HEK293 (cell line): ENCODE measurements around the gene JMJD4.
A peak's percentile ranks its signal among the peaks of the same experiment; 100 is the strongest.

Source experiments
- BCL11B ChIP-seq: fragments of 450-650 bp; formaldehyde crosslinking; IDR thresholded peaks from 2 replicates; pipeline ENCODE4 v1.5.1; 2016; ENCODE audit warnings: low read depth, missing biosample characterization, missing genetic modification characterization
- EGR2 ChIP-seq: fragments of 450-650 bp; formaldehyde crosslinking; IDR thresholded peaks from 2 replicates; pipeline ENCODE4 v1.5.1; 2016; ENCODE audit warnings: low read depth, missing biosample characterization, missing genetic modification characterization
- KLF8 ChIP-seq: fragments of 450-650 bp; formaldehyde crosslinking; IDR thresholded peaks from 2 replicates; pipeline ENCODE4 v1.5.1; 2016; ENCODE audit warnings: missing biosample characterization, missing genetic modification characterization
- OVOL3 ChIP-seq: fragments of 450-650 bp; formaldehyde crosslinking; IDR thresholded peaks from 2 replicates; pipeline ENCODE4 v1.5.1; 2016; ENCODE audit warnings: missing biosample characterization, missing genetic modification characterization
- PBX3 ChIP-seq: sonication (generic); formaldehyde crosslinking; IDR thresholded peaks from 2 replicates; pipeline ENCODE4 v1.8.1; 2022; ENCODE audit warnings: mild to moderate bottlenecking, moderate library complexity, missing genetic modification reagents
- SALL2 ChIP-seq: fragments of 450-650 bp; formaldehyde crosslinking; IDR thresholded peaks from 2 replicates; pipeline ENCODE4 v1.5.0; 2017; ENCODE audit warnings: missing biosample characterization, mild to moderate bottlenecking, missing genetic modification characterization, borderline replicate concordance
- SCRT1 ChIP-seq: fragments of 450-650 bp; formaldehyde crosslinking; IDR thresholded peaks from 2 replicates; pipeline ENCODE4 v1.5.1; 2016; ENCODE audit warnings: missing biosample characterization, missing genetic modification characterization, borderline replicate concordance
- SP7 ChIP-seq: fragments of 450-650 bp; formaldehyde crosslinking; IDR thresholded peaks from 2 replicates; pipeline ENCODE4 v1.5.1; 2016; ENCODE audit warnings: missing biosample characterization, missing genetic modification characterization
- TCF7L2 ChIP-seq: IDR thresholded peaks from 2 replicates; pipeline ENCODE4 v1.6.1; 2011; ENCODE audit warnings: low read depth, mild to moderate bottlenecking, inconsistent platforms, low read length, moderate library complexity, borderline replicate concordance
- WT1 ChIP-seq: fragments of 450-650 bp; formaldehyde crosslinking; IDR thresholded peaks from 2 replicates; pipeline ENCODE4 v1.5.1; 2016; ENCODE audit warnings: missing biosample characterization, missing genetic modification characterization
- ZBTB7A ChIP-seq: fragments of 450-650 bp; formaldehyde crosslinking; IDR thresholded peaks from 2 replicates; pipeline ENCODE4 v1.5.1; 2016; ENCODE audit warnings: low read depth, missing biosample characterization, missing genetic modification characterization
- ZFHX2 ChIP-seq: fragments of 450-650 bp; formaldehyde crosslinking; conservative IDR thresholded peaks from 2 replicates; pipeline ENCODE4 v1.5.1; 2016; ENCODE audit warnings: missing biosample characterization, missing genetic modification characterization
- ZNF132 ChIP-seq: fragments of 450-650 bp; formaldehyde crosslinking; IDR thresholded peaks from 2 replicates; pipeline ENCODE4 v1.5.1; 2017; ENCODE audit warnings: missing biosample characterization, missing genetic modification characterization, borderline replicate concordance
- ZNF24 ChIP-seq: fragments of 450-650 bp; formaldehyde crosslinking; IDR thresholded peaks from 2 replicates; pipeline ENCODE4 v1.5.1; 2016; ENCODE audit warnings: missing biosample characterization, missing genetic modification characterization
- ZNF266 ChIP-seq: fragments of 450-650 bp; formaldehyde crosslinking; IDR thresholded peaks from 2 replicates; pipeline ENCODE4 v1.5.1; 2016; ENCODE audit warnings: missing biosample characterization, missing genetic modification characterization, low read depth
- ZNF302 ChIP-seq: fragments of 450-650 bp; formaldehyde crosslinking; IDR thresholded peaks from 2 replicates; pipeline ENCODE4 v1.5.1; 2016; ENCODE audit warnings: missing biosample characterization, missing genetic modification characterization, low read depth
- ZNF362 ChIP-seq: fragments of 450-650 bp; formaldehyde crosslinking; IDR thresholded peaks from 2 replicates; pipeline ENCODE4 v1.5.1; 2016; ENCODE audit warnings: missing biosample characterization, missing genetic modification characterization
- ZNF404 ChIP-seq: fragments of 450-650 bp; formaldehyde crosslinking; IDR thresholded peaks from 2 replicates; pipeline ENCODE4 v1.5.1; 2017; ENCODE audit warnings: missing biosample characterization, missing genetic modification characterization
- ZNF433 ChIP-seq: fragments of 450-650 bp; formaldehyde crosslinking; IDR thresholded peaks from 2 replicates; pipeline ENCODE4 v1.5.1; 2016; ENCODE audit warnings: missing biosample characterization, missing genetic modification characterization, low read depth
- ZNF521 ChIP-seq: fragments of 450-650 bp; formaldehyde crosslinking; IDR thresholded peaks from 2 replicates; pipeline ENCODE4 v1.5.1; 2017; ENCODE audit warnings: missing biosample characterization, mild to moderate bottlenecking, missing genetic modification characterization
- ZNF560 ChIP-seq: fragments of 450-650 bp; formaldehyde crosslinking; IDR thresholded peaks from 2 replicates; pipeline ENCODE4 v1.5.1; 2017; ENCODE audit warnings: missing biosample characterization, missing genetic modification characterization, borderline replicate concordance
- ZNF571 ChIP-seq: fragments of 450-650 bp; formaldehyde crosslinking; IDR thresholded peaks from 2 replicates; pipeline ENCODE4 v1.5.0; 2017; ENCODE audit warnings: missing biosample characterization, missing genetic modification characterization
- ZNF596 ChIP-seq: fragments of 450-650 bp; IDR thresholded peaks from 2 replicates; pipeline ENCODE4 v1.5.0; 2018; ENCODE audit warnings: missing biosample characterization, mild to moderate bottlenecking, missing genetic modification characterization, moderate library complexity
- ZNF600 ChIP-seq: fragments of 450-650 bp; formaldehyde crosslinking; IDR thresholded peaks from 2 replicates; pipeline ENCODE4 v1.5.1; 2016; ENCODE audit warnings: missing biosample characterization, missing genetic modification characterization
- ZNF623 ChIP-seq: fragments of 450-650 bp; formaldehyde crosslinking; IDR thresholded peaks from 2 replicates; pipeline ENCODE4 v1.5.1; 2016; ENCODE audit warnings: missing biosample characterization, missing genetic modification characterization
- ZNF701 ChIP-seq: fragments of 450-650 bp; formaldehyde crosslinking; IDR thresholded peaks from 2 replicates; pipeline ENCODE4 v1.5.1; 2016; ENCODE audit warnings: missing biosample characterization, missing genetic modification characterization
- ZNF704 ChIP-seq: fragments of 450-650 bp; formaldehyde crosslinking; IDR thresholded peaks from 2 replicates; pipeline ENCODE4 v1.5.1; 2016; ENCODE audit warnings: missing biosample characterization, missing genetic modification characterization
- ZNF830 ChIP-seq: fragments of 450-650 bp; IDR thresholded peaks from 2 replicates; pipeline ENCODE4 v1.5.0; 2018; ENCODE audit warnings: missing biosample characterization, missing genetic modification characterization, low read depth, mild to moderate bottlenecking, moderate library complexity
- TF ChIP-seq, protein P1 (sequence below): fragments of 450-650 bp; formaldehyde crosslinking; IDR thresholded peaks from 2 replicates; pipeline ENCODE4 v1.5.1; 2016; ENCODE audit warnings: missing biosample characterization, missing genetic modification characterization, borderline replicate concordance
- TF ChIP-seq, protein P2 (sequence below): fragments of 450-650 bp; formaldehyde crosslinking; IDR thresholded peaks from 2 replicates; pipeline ENCODE4 v1.5.1; 2016; ENCODE audit warnings: missing biosample characterization, missing genetic modification characterization

Gene JMJD4

GRCh38 chr1:227742738-227743715 lies 7.9 kb upstream of the JMJD4 start (continued):
- TF ChIP-seq ZNF704 (tag by site-specific recombination) (no peak), WT1 (tag by site-specific recombination) (no peak), ZNF600 (tag by site-specific recombination) (peak; percentile 89), ZNF830 (tag by site-specific recombination) (no peak), ZNF362 (tag by site-specific recombination) (no peak), EGR2 (tag by site-specific recombination) (peak; percentile 51; the same call in 1 of the 2 replicates), ZNF302 (no peak), ZNF266 (no peak), ZNF433 (no peak), ZBTB7A (no peak), SP7 (no peak), ZNF24 (tag by site-specific recombination) (no peak), ZNF701 (tag by site-specific recombination) (no peak), BCL11B (tag by site-specific recombination) (no peak), ZNF404 (tag by site-specific recombination) (no peak), SCRT1 (tag by site-specific recombination) (no peak), KLF8 (no peak), ZNF571 (tag by site-specific recombination) (no peak), ZNF521 (tag by site-specific recombination) (no peak), ZNF560 (no peak), ZNF623 (tag by site-specific recombination) (no peak), OVOL3 (tag by site-specific recombination) (no peak), ZNF132 (no peak), PBX3 (CRISPR knock-in tag) (no peak), ZNF596 (tag by site-specific recombination) (no peak), SALL2 (tag by site-specific recombination) (no peak), ZFHX2 (tag by site-specific recombination) (peak; percentile 60), TCF7L2 (no peak)
- TF ChIP-seq, protein P1, sequence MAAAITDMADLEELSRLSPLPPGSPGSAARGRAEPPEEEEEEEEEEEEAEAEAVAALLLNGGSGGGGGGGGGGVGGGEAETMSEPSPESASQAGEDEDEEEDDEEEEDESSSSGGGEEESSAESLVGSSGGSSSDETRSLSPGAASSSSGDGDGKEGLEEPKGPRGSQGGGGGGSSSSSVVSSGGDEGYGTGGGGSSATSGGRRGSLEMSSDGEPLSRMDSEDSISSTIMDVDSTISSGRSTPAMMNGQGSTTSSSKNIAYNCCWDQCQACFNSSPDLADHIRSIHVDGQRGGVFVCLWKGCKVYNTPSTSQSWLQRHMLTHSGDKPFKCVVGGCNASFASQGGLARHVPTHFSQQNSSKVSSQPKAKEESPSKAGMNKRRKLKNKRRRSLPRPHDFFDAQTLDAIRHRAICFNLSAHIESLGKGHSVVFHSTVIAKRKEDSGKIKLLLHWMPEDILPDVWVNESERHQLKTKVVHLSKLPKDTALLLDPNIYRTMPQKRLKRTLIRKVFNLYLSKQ = no peak
- TF ChIP-seq, protein P2, sequence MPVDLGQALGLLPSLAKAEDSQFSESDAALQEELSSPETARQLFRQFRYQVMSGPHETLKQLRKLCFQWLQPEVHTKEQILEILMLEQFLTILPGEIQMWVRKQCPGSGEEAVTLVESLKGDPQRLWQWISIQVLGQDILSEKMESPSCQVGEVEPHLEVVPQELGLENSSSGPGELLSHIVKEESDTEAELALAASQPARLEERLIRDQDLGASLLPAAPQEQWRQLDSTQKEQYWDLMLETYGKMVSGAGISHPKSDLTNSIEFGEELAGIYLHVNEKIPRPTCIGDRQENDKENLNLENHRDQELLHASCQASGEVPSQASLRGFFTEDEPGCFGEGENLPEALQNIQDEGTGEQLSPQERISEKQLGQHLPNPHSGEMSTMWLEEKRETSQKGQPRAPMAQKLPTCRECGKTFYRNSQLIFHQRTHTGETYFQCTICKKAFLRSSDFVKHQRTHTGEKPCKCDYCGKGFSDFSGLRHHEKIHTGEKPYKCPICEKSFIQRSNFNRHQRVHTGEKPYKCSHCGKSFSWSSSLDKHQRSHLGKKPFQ (tag by site-specific recombination) = no peak
